ENCODE measurements around the gene ACO1.

Gene ACO1

DNA sequence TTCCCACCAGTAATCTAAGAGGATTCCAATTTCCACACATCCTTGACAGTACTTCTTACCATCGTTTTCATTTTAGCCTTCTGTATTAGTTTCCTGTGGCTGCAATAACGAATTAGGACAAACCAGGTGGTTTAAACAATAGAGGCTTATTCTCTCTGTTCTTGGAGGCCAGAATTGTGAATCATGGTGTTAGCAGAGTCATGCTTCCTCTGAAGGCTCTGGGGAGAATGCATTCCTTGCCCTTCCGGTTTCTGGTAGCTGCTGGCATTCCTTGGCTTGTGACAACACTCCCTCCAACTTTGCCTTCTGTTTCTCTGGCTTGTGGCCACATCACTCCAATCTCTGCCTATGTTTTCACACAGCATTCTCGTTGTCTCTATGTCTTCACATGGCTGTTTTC is 118.0 kb downstream of the ACO1 start:
- no peak for DNase-seq

DNA sequence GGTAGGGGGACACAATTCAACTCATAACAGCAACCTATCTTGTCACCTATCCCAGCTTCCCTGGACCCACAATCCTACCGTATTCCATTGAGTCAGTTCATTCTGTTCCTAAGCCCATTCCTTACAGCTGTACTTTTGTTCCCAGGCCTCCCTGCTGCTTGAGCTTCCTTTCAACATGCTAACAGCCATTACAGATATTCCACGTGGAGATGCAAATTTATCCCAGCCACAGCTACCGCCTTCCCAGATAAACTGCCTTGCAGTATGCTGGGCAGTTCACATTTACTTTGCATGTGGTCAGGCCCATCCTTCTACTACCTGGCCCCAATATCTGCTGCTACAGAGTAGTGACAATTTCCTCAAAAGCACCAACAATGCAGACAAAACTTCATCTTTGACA is 118.6 kb downstream of the ACO1 start:
- no peak for DNase-seq

All from NCI-H2171 treated with DMSO at 0.1 percent for 48 hours (cell line).